GM19351 (cell line): Measurements from ENCODE around the gene EXT2.

Experiments used
- ATAC-seq: cut with Tn5 transposase; IDR thresholded peaks from one replicate; pipeline ENCODE4 v1.9.1; 2021; ENCODE audit warnings: mild to moderate bottlenecking, moderate library complexity; ENCODE audit not compliant: unreplicated experiment

The EXT2 gene

GRCh38 chr11:44128729-44129128 lies 33.3 kb downstream of the EXT2 start:
- ATAC-seq = no peak

DNA sequence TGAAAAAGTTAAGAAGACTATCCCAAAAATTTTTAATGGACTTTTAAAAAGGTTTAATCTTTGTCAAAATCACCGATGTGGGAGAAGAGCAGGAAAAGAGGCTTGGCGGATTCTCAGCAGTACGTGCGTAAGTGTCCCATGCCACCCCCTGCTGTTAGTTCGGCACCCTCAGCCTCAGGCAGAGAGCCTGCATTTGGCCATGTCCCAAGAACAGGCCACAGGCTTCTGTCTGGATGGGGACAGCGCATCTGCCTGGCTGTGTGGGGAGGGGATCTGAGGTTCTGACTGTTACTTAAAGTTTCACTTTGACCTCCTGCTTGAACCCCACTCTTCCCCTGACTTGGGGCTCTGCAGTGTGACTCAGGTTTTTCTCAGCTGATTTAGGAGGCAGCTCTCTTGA lies 35.3 kb downstream of the EXT2 start:
- no peak for ATAC-seq

- ATAC-seq = no peak
Observed at GRCh38 chr11:44133335-44133946, 38.0 kb downstream of the EXT2 start.

GRCh38 chr11:44134625-44135024 lies 39.1 kb downstream of the EXT2 start:
- no peak for ATAC-seq

GRCh38 chr11:44136176-44136945 lies 40.9 kb downstream of the EXT2 start:
- ATAC-seq = no peak

GRCh38 chr11:44137057-44137456 lies 41.6 kb downstream of the EXT2 start:
- no peak for ATAC-seq

DNA sequence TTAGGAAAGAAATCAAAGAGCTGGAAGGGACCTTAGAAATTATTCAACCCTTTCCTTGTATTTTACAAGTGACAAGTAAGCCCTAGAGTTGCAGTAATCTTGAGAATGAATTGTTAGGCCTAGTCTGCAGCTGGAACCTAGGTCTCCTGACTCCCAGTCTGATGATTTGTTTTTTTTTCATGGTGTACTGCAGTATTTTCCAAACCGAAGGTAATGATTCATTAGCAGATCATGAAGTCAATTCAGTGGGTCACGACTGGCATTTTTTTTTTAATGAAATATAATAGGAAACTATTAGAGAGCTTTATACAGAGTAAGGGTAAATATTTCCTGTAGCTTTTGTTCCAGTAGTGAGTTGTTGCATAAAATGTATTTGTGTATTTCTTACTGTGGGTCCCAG lies 42.8 kb downstream of the EXT2 start:
- no peak for ATAC-seq

DNA sequence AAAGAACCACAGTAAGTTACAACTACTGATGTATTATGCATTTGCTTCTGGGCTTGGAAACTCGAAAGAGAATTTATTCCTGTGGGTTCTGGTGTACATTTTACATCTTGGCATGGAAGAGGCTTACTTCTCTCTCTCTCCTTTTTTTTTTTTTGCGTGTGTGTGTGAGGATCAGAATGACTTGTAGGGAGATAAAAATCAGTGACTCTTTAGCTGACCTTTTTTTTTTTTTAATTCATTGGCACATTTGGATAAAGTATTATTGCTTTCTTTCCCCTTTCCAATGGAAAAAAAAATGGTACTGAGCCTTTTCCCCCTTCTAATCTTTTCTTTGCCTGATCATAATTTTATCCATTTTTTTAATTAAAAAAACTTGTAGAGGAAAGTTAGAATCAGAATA lies 43.5 kb downstream of the EXT2 start:
- no peak for ATAC-seq

- ATAC-seq = no peak
Observed at GRCh38 chr11:44139565-44140330, 44.3 kb downstream of the EXT2 start.

- ATAC-seq = no peak
Observed at GRCh38 chr11:44140372-44140771, 44.9 kb downstream of the EXT2 start.

- no peak for ATAC-seq
Observed at GRCh38 chr11:44140805-44141204, 45.3 kb downstream of the EXT2 start.

DNA sequence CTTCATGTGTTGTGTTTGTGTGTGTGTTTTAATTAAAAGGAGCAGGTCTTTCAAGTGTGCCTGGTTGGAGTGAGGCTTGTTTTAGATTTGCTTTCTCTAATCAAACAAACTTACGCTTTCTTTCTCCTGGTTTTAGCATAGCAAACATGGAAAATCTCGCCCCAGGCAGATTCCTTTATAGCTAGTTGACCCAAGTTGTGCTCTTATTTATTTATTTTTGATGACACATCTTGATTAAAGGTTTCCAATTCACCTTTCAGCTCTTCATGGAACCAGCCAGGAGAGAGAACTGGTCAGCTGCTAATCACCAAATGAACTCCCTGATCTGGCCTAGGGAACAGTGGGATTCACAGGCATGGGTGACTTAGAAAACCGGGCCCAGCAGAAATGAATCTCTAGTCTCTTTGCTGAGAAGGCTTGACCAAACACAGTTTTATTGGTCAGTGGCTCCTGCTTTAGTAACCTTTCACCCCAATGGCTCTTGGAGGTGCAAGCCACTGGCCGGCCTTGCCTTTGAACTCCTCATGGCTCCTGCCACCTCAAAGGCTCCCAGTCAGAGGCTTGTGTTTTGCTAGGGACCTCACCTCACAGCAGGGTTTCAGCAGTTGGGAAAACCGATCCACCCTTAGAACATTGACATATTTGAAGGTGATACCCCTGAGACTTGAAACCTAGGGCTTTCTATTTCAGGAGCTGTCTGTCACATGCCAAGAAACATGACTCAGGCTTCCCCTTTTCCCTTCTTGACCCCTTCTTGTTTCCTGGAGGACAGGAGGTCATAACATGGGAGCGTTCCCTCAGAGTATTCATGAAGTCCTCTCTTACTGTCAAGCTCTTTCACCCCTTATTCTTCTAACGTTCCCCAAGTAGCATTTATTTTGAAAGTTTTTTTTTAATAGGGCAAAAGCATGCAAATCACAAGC lies 48.8 kb downstream of the EXT2 start:
- no peak for ATAC-seq

GRCh38 chr11:44145011-44145775 lies 49.7 kb downstream of the EXT2 start:
- no peak for ATAC-seq

GRCh38 chr11:44146931-44147330 lies 51.5 kb downstream of the EXT2 start:
- no peak for ATAC-seq

- no peak for ATAC-seq
Observed at GRCh38 chr11:44147751-44148150, 52.3 kb downstream of the EXT2 start.

- ATAC-seq = no peak
Observed at GRCh38 chr11:44149651-44150050, 54.2 kb downstream of the EXT2 start.

GRCh38 chr11:44150401-44150800 lies 54.9 kb downstream of the EXT2 start:
- no peak for ATAC-seq

GRCh38 chr11:44157019-44157418 lies 61.5 kb downstream of the EXT2 start:
- ATAC-seq = no peak

DNA sequence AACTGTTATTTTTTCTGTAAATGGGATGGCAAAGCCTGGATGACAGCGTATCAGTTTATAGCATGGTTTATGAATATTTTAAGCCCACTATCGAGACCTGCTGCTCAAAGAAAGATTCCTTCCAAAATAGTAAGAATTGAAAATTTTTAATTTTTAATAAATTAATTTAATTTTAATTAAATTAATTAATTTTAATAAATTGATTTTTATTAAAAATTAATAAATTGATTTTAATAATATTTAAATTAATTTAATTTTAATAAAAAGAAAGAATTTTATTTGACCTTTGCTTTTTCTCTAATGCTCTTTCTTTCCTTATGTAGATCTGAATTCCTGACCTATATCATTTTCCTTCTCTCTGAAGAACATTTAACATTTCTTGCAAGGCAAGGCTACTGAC lies 62.9 kb downstream of the EXT2 start:
- no peak for ATAC-seq
